Small intestine (tissue), 7 donors: ENCODE results near the gene CYP2A7. TPM values are rescaled to one million over a fixed set of nuclear protein-coding genes. Genes with fewer than 3 reads are reported as not detected.
"Not testable (repeated sequence)": the region's sequence is repeated elsewhere in the genome, so short reads cannot be mapped to it uniquely, and the experiment has no call there.

ENCODE experiments used
- DNase-seq, 2 donors: peaks; one replicate each; pipeline versions ENCODE4 v3.0.0 to v3.0.0-alpha.2; 2013
- FAIRE-seq: peaks from 2 replicates; lab custom pipeline; 2012; peaks lifted over from hg19 to GRCh38; lab: Jason Lieb, UNC
- H3K27ac ChIP-seq, 3 donors: one replicate each; pipeline ENCODE4 v1.5.1; 2013; ENCODE audit warnings: low read length in 2 of 3, mild to moderate bottlenecking in 2 of 3, control low read depth in 1 of 3, inconsistent platforms in 1 of 3, low read depth in 1 of 3, moderate library complexity in 1 of 3
- H3K27me3 ChIP-seq, 3 donors: one replicate each; pipeline ENCODE4 v1.6.1; 2013; ENCODE audit warnings: low read length in 3 of 3, inconsistent platforms in 1 of 3; ENCODE audit not compliant: control insufficient read depth in 3 of 3, insufficient read depth in 3 of 3
- H3K36me3 ChIP-seq, 3 donors: one replicate each; pipeline ENCODE4 v1.6.1; 2013; ENCODE audit warnings: low read length in 3 of 3, inconsistent platforms in 1 of 3, low read depth in 1 of 3, mild to moderate bottlenecking in 1 of 3, moderate library complexity in 1 of 3; ENCODE audit not compliant: control insufficient read depth in 3 of 3, insufficient read depth in 2 of 3
- H3K4me1 ChIP-seq, 3 donors: one replicate each; pipeline ENCODE4 v1.6.1; 2013; ENCODE audit warnings: low read length in 2 of 3, inconsistent platforms in 1 of 3, low read depth in 1 of 3, mild to moderate bottlenecking in 1 of 3, moderate library complexity in 1 of 3; ENCODE audit not compliant: control insufficient read depth in 3 of 3, insufficient read depth in 2 of 3
- H3K4me3 ChIP-seq, 3 donors: one replicate each; pipeline ENCODE4 v1.5.1; 2013; ENCODE audit warnings: low read length in 3 of 3, control low read depth in 1 of 3, inconsistent platforms in 1 of 3, low read depth in 1 of 3, mild to moderate bottlenecking in 1 of 3, moderate library complexity in 1 of 3
- H3K9me3 ChIP-seq, 2 donors: one replicate each; pipeline ENCODE4 v1.6.1; 2013; ENCODE audit warnings: low read depth in 1 of 2, low read length in 1 of 2; ENCODE audit not compliant: control insufficient read depth in 2 of 2, insufficient read depth in 1 of 2
- WGBS, 3 donors: extraction: QIAGEN DNeasy Blood & Tissue Kit; methylation state at CpG; one replicate each; pipeline ENCODE4 v1.1.7; 2013; 5-methylcytosine and 5-hydroxymethylcytosine counted together
- polyA plus RNA-seq, 4 donors: library from polyadenylated mRNA; stranded (reverse) in 3 of 4; unstranded in 1 of 4; fragments of 200-250 nt in 3 of 4; fragments of 120-200 nt in 1 of 4; gene quantifications; one replicate each; pipeline versions ENCODE4 v1.2.1 to v1.2.3, GENCODE V29; 2013
- donor health status: healthy with polysubstance abuse.
- donor health status: control.
- donor health status: control.
- donor health status: Bipolar disorder and iron deficiency.
- donor health status: healthy.

The CYP2A7 gene
- polyA plus RNA-seq, 4 donors, result 0.13 TPM; not detected in 3

DNA sequence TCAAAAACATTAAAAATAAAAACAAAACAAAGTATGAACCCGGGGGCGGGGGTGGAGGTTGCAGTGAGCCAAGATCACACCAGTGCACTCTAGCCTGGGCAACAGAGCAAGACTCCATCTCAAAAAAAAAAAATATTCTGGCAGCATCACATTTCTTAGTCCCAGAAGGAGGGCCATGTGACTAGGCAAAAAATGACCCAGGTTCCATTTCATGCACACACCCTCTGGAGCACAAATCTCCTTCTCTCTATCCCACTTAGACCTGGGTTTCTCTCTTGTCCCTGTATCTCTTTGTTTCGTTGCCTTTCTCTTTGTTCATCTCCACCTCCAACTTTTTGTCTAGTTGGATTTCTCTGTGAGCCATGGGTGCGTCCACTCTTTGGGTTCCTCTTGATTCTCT, 6.2 kb upstream of the CYP2A7 start:
- Histone ChIP-seq H3K36me3 (no peaks in the 10 kb centered on the region), H3K27me3 (peaks cover 0 to 6% (median 0%) of the 10 kb centered on the region in 3 donors), H3K4me1 (peaks cover 0 to 3% (median 0%) of the 10 kb centered on the region in 3 donors), H3K27ac (no peak overlapping the region), H3K9me3 (no peaks in the 10 kb centered on the region), H3K4me3 (no peak overlapping the region)
- FAIRE-seq (no peak), DNase-seq (no peak)
- 84 to 91% (median 88%) methylated on average over 4 of the region's 4 CpGs for WGBS, 3 donors

DNA sequence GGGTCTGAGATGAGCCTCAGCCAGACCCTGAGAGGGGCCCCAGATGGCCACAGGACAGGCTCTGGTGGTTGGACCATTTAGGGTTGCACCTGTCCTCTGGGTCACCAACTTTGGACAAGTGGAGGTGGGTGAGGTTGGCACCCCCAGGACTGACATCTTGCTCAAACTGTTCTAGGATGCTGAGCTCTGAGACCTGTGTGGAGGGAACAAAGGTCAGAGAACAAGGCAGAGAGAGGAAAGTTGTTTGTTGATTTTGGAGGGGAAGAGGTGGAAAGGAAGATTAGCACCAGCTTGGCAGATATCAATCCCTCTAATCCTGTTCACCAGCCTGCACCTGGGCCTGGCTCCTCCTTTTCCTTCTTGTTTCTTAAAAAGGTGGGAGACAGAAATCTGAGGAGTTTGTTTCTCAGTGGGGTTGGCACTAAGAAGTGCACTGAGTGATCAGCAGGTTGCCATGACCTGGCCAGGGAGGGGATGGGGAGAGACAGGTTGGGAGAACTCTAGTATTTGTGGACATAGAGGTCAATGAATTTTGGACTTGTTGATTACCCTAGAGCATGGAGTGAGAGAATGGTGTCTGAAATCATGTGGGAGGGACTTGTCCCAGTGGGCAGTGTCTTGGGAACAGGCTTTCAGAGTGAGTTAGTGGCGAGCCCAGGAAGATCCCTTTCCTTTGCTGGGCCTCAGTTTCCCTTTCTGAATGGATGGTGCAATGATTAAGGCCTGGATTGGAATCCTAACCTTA, 2.3 kb upstream of the CYP2A7 start:
- DNase-seq, result peak in 1 of 2 donors; percentile 16
- H3K9me3 ChIP-seq, H3K4me3 ChIP-seq, FAIRE-seq, H3K36me3 ChIP-seq, H3K27ac ChIP-seq: not testable (repeated sequence)
- Histone ChIP-seq H3K27me3 (peaks cover 0 to 13% (median 1%) of the 10 kb centered on the region in 3 donors), H3K4me1 (peaks cover 0 to 11% (median 0%) of the 10 kb centered on the region in 3 donors)
- WGBS, 3 donors, result no CpG with 5 or more reads among the region's 1 CpG

DNA sequence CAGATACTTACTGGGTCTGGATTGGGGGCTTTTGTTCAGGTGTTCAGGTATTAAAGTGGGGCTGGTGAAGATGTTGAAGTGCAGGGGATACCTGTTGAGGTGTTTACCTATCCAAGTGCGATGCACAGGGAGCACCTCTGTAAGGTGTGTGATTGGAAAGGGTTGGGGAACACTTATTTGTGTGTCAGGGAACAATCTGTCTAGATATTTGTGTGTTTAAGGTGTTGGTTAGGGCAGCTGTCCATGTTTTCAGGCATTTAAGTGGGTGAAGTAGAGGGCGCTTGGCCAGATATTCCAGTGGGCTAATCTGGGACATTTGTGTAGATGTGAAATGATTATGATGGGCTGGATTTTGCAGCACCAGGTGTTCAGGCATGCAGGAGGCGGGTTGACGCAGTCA, 2.7 kb downstream of the CYP2A7 start:
- H3K4me1 ChIP-seq, H3K9me3 ChIP-seq, H3K36me3 ChIP-seq, H3K4me3 ChIP-seq, FAIRE-seq, H3K27ac ChIP-seq, DNase-seq: not testable (repeated sequence)
- 82 to 86% (median 86%) methylated on average over 4 of the region's 4 CpGs for WGBS, 3 donors
- H3K27me3 ChIP-seq, result peaks cover 0 to 13% (median 0%) of the 10 kb centered on the region in 3 donors

DNA sequence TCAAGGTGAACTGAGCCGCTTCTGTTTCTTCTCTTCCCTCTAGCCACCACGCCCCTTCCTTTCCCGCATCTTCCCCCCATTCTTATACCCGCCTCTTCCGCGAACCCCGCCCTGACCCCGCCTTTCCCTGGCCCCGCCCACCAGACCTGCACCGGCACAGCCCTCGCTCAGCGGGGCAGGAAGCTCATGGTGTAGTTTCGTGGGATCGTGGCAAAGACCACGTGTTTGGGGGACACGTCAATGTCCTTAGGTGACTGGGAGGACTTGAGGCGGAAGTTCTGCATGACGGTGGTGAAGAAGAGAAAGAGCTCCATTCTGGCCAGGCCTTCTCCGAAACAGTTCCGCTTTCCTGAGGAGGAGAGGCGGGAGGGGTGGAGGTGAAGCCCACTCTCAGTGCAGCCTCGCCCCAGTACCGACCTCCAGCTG, 6.5 kb downstream of the CYP2A7 start:
- H3K27ac ChIP-seq, FAIRE-seq, H3K27me3 ChIP-seq, H3K36me3 ChIP-seq, H3K4me3 ChIP-seq, H3K9me3 ChIP-seq, H3K4me1 ChIP-seq: not testable (repeated sequence)
- peak; percentile 53 to 74 for DNase-seq
- 2 to 20% (median 18%) methylated on average over 14 to 20 of the region's 23 CpGs for WGBS, 3 donors

DNA sequence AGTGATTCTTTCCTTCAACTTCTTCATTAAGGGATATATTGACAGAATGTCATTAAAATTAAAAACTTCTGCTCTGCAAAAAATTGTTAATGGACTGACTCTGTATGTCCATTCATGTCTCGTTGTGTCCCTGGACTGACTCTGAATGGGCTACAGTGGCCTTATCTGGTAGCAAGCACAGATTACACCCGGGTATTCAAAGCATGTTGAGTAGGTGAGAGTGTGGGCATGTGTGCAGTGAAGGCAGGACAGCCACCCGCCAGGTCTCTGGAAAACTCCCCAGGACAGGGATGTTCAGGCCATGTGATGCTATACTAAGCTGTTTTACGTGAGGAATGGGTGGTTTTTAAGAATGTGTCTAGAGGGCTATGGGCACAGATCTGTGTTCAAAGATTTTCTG, 7.2 kb downstream of the CYP2A7 start:
- not testable (repeated sequence) for H3K4me3 ChIP-seq, H3K36me3 ChIP-seq, H3K27ac ChIP-seq, H3K27me3 ChIP-seq, H3K4me1 ChIP-seq, H3K9me3 ChIP-seq, DNase-seq, FAIRE-seq
- 70 to 86% (median 81%) methylated on average over 1 to 2 of the region's 4 CpGs for WGBS, 3 donors

DNA sequence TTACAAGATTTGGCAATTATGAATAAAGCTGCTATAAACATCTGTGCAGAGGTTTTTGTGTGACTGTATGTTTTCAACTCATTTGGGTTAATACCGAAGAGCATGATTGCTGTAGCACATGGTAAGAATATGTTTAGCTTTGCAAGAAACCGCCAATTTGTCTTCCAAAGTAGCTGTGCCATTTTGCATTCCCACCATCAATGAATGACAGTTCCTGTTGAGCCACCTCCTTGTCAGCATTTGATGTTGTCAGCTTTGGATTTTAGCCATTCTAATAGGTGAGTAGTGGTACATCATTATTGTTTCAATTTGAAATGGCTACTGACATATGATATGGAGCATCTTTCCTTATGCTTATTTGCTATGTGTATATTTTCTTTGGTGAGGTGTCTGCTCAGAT, 8.2 kb downstream of the CYP2A7 start:
- H3K4me3 ChIP-seq, H3K9me3 ChIP-seq, DNase-seq, H3K27ac ChIP-seq, FAIRE-seq, H3K36me3 ChIP-seq, H3K4me1 ChIP-seq, H3K27me3 ChIP-seq: not testable (repeated sequence)
- 81 to 95% (median 93%) methylated on average over 2 of the region's 2 CpGs for WGBS, 3 donors

DNA sequence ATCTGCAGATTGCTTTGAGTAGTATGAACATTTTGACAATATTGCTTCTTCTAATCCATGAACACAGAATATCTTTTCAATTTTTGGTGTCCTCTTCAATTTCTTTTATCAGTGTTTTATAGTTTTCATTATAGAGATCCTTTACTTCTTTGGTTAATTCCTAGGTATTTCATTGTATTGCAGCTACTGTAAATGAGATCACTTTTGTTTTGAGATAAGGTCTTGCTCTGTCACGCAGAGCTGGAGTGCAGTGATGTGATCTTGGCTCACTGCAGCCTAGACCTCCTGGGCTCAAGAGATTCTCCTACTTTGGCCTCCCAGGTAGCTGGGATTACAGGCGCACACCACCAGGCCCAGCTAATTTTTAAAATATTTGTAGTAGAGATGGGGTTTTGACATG, 9.8 kb downstream of the CYP2A7 start:
- Histone ChIP-seq H3K27ac (no peak overlapping the region), H3K27me3 (no peaks in the 10 kb centered on the region), H3K4me1 (no peaks in the 10 kb centered on the region), H3K36me3 (no peaks in the 10 kb centered on the region), H3K9me3 (no peaks in the 10 kb centered on the region), H3K4me3 (no peak overlapping the region)
- WGBS, 3 donors, result 66 to 77% (median 73%) methylated on average over 2 of the region's 2 CpGs
- FAIRE-seq (no peak), DNase-seq (no peak)

DNA sequence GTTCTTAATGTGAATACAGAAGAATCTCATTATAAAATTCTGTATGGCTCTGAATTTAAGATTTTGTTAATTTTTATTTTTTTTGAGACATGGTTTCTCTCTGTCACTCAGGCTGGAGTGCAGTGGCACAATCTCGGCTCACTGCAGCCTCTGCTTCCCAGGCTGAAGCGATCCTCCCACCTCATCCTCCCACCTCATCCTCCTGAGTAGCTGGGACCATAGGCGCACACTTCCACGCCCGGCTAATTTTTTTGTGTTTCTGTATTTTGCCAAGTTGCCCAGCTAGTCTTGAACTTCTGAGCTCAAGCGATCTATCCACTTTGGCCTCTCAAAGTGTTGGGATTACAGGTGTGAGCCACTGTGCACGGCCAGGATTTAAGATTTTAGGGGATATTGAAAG, 14.3 kb downstream of the CYP2A7 start:
- DNase-seq (no peak), FAIRE-seq (no peak)
- no peak overlapping the region for H3K27ac ChIP-seq
- 88 to 94% (median 92%) methylated on average over 7 of the region's 7 CpGs for whole genome bisulfite sequencing, 3 donors
- H3K4me3 ChIP-seq, result no peak overlapping the region
- H3K36me3 ChIP-seq, result no peaks in the 10 kb centered on the region
- H3K4me1 ChIP-seq, result peaks cover 0 to 5% (median 0%) of the 10 kb centered on the region in 3 donors
- H3K9me3 ChIP-seq, result no peaks in the 10 kb centered on the region
- no peaks in the 10 kb centered on the region for H3K27me3 ChIP-seq
